ENCODE data around the gene HIVEP3.

The HIVEP3 gene

GRCh38 chr1:41711581-41711980 is 207.1 kb downstream of the HIVEP3 start:
- H2BK5ac ChIP-seq (ENCODE audit: low read length) = no peak overlapping the region
- H3K9ac ChIP-seq (ENCODE audit: low read length) = no peak overlapping the region
- no peak overlapping the region for H4K8ac ChIP-seq (ENCODE audit: low read depth, low read length)
- peaks cover 2% of the 10 kb centered on the region for H3K4me1 ChIP-seq (ENCODE audit: control insufficient read depth, low read depth, low read length)
- H3K56ac ChIP-seq (ENCODE audit: low read length) = no peak overlapping the region
- H2AK5ac ChIP-seq (ENCODE audit: low read length) = no peak overlapping the region
- no peak overlapping the region for H3K27ac ChIP-seq (ENCODE audit: low read depth, low read length)
- no peak for DNase-seq
- no CpG with 5 or more reads among the region's 12 CpGs for WGBS (ENCODE audit: extremely low coverage, insufficient coverage, low lambda C conversion rate)
- H3K27me3 ChIP-seq (ENCODE audit: insufficient read depth, low read length, poor library complexity) = no peaks in the 10 kb centered on the region
- H4K5ac ChIP-seq (ENCODE audit: low read length) = no peak overlapping the region
- no peak overlapping the region for H3K18ac ChIP-seq (ENCODE audit: low read length)
- no peaks in the 10 kb centered on the region for H3K36me3 ChIP-seq (ENCODE audit: control insufficient read depth, insufficient read depth, low read length)
- H3K4ac ChIP-seq (ENCODE audit: low read depth, low read length) = no peak overlapping the region
- no peak overlapping the region for H3K4me3 ChIP-seq (ENCODE audit: low read length)
- H3K23ac ChIP-seq (ENCODE audit: low read length) = no peak overlapping the region
- H3K4me2 ChIP-seq (ENCODE audit: low read length) = no peak overlapping the region
- H2BK15ac ChIP-seq (replicated peaks; ENCODE audit: low read depth) = no peak overlapping the region
- H3K79me1 ChIP-seq (ENCODE audit: low read length) = no peaks in the 10 kb centered on the region
- no peak overlapping the region for H2BK120ac ChIP-seq (ENCODE audit: low read depth, low read length)
- no peaks in the 10 kb centered on the region for H3K79me2 ChIP-seq (ENCODE audit: control insufficient read depth, insufficient read depth, low read length)

DNA sequence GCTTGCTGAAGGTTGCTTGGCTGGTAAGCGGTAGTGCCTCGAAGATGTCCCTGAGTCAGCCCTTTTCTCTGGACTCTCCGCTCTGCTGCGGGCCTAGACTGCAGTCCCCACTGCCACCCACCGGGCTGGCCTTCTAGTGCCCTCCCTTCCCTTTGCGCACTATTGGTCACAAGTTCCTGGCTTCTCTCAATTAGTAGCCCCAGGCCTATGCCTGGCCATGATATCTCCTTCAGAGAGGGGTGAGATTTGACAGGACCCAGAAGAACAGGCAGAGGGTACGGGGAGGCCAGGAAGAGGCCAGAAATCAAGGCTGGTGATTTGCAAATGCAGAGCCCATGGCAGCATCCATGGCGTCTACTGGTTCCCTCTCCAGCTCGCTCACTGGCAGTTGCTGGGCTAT is 207.7 kb downstream of the HIVEP3 start:
- Histone ChIP-seq H3K4ac (ENCODE audit: low read depth, low read length) (no peak overlapping the region), H3K27me3 (ENCODE audit: insufficient read depth, low read length, poor library complexity) (no peaks in the 10 kb centered on the region), H4K5ac (ENCODE audit: low read length) (no peak overlapping the region), H3K4me2 (ENCODE audit: low read length) (no peak overlapping the region), H3K23ac (ENCODE audit: low read length) (no peak overlapping the region), H3K56ac (ENCODE audit: low read length) (no peak overlapping the region), H3K18ac (ENCODE audit: low read length) (no peak overlapping the region), H3K36me3 (ENCODE audit: control insufficient read depth, insufficient read depth, low read length) (no peaks in the 10 kb centered on the region), H2BK5ac (ENCODE audit: low read length) (no peak overlapping the region), H3K79me1 (ENCODE audit: low read length) (no peaks in the 10 kb centered on the region), H3K27ac (ENCODE audit: low read depth, low read length) (no peak overlapping the region), H3K9ac (ENCODE audit: low read length) (no peak overlapping the region), H3K4me3 (ENCODE audit: low read length) (no peak overlapping the region), H2BK15ac (replicated peaks; ENCODE audit: low read depth) (no peak overlapping the region), H3K4me1 (ENCODE audit: control insufficient read depth, low read depth, low read length) (peaks cover 2% of the 10 kb centered on the region), H4K8ac (ENCODE audit: low read depth, low read length) (no peak overlapping the region), H2AK5ac (ENCODE audit: low read length) (no peak overlapping the region), H2BK120ac (ENCODE audit: low read depth, low read length) (no peak overlapping the region), H3K79me2 (ENCODE audit: control insufficient read depth, insufficient read depth, low read length) (no peaks in the 10 kb centered on the region)
- no peak for DNase-seq
- WGBS (ENCODE audit: extremely low coverage, insufficient coverage, low lambda C conversion rate) = no CpG with 5 or more reads among the region's 9 CpGs

- no peak overlapping the region for H2BK5ac ChIP-seq (ENCODE audit: low read length)
- no peaks in the 10 kb centered on the region for H3K79me2 ChIP-seq (ENCODE audit: control insufficient read depth, insufficient read depth, low read length)
- H3K79me1 ChIP-seq (ENCODE audit: low read length) = no peaks in the 10 kb centered on the region
- H3K4me3 ChIP-seq (ENCODE audit: low read length) = no peak overlapping the region
- H4K5ac ChIP-seq (ENCODE audit: low read length) = no peak overlapping the region
- no peak overlapping the region for H3K4me2 ChIP-seq (ENCODE audit: low read length)
- no peak overlapping the region for H2BK120ac ChIP-seq (ENCODE audit: low read depth, low read length)
- no peak for DNase-seq
- H2AK5ac ChIP-seq (ENCODE audit: low read length) = no peak overlapping the region
- H3K56ac ChIP-seq (ENCODE audit: low read length) = no peak overlapping the region
- H3K27ac ChIP-seq (ENCODE audit: low read depth, low read length) = no peak overlapping the region
- H2BK15ac ChIP-seq (replicated peaks; ENCODE audit: low read depth) = no peak overlapping the region
- H4K8ac ChIP-seq (ENCODE audit: low read depth, low read length) = no peak overlapping the region
- no CpG with 5 or more reads among the region's 4 CpGs for WGBS (ENCODE audit: extremely low coverage, insufficient coverage, low lambda C conversion rate)
- H3K36me3 ChIP-seq (ENCODE audit: control insufficient read depth, insufficient read depth, low read length) = no peaks in the 10 kb centered on the region
- H3K4ac ChIP-seq (ENCODE audit: low read depth, low read length) = no peak overlapping the region
- H3K18ac ChIP-seq (ENCODE audit: low read length) = no peak overlapping the region
- no peak overlapping the region for H3K9ac ChIP-seq (ENCODE audit: low read length)
- H3K4me1 ChIP-seq (ENCODE audit: control insufficient read depth, low read depth, low read length) = peaks cover 2% of the 10 kb centered on the region
- H3K27me3 ChIP-seq (ENCODE audit: insufficient read depth, low read length, poor library complexity) = no peaks in the 10 kb centered on the region
- no peak overlapping the region for H3K23ac ChIP-seq (ENCODE audit: low read length)
Measured at GRCh38 chr1:41709873-41710272, 208.8 kb downstream of the HIVEP3 start.

DNA sequence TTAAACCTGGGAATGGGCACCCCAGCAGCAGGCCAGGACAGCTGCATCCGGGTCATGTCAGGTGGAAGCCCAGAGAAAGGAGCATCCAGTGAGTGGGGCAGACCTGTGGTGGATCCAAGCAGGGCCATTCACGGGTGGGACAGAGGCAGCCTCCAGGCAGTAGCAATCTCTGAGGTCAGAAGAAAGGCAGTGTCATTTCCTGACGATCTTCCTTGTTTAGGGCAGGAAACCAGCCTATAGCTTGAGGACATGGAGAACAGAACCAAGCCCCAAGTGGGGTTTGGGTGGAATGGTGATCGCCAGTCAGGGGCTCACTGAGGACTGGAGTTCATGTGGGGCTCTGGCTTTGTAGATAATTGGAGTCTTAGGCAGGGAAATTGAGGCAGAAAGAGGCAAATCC is 209.4 kb downstream of the HIVEP3 start:
- Histone ChIP-seq H3K23ac (ENCODE audit: low read length) (no peak overlapping the region), H4K5ac (ENCODE audit: low read length) (no peak overlapping the region), H2BK120ac (ENCODE audit: low read depth, low read length) (no peak overlapping the region), H3K4me3 (ENCODE audit: low read length) (no peak overlapping the region), H3K56ac (ENCODE audit: low read length) (no peak overlapping the region), H3K4ac (ENCODE audit: low read depth, low read length) (no peak overlapping the region), H3K27ac (ENCODE audit: low read depth, low read length) (no peak overlapping the region), H3K27me3 (ENCODE audit: insufficient read depth, low read length, poor library complexity) (no peaks in the 10 kb centered on the region), H4K8ac (ENCODE audit: low read depth, low read length) (no peak overlapping the region), H3K36me3 (ENCODE audit: control insufficient read depth, insufficient read depth, low read length) (no peaks in the 10 kb centered on the region), H3K4me1 (ENCODE audit: control insufficient read depth, low read depth, low read length) (peaks cover 2% of the 10 kb centered on the region), H3K18ac (ENCODE audit: low read length) (no peak overlapping the region), H3K79me1 (ENCODE audit: low read length) (no peaks in the 10 kb centered on the region), H2BK15ac (replicated peaks; ENCODE audit: low read depth) (no peak overlapping the region), H2BK5ac (ENCODE audit: low read length) (no peak overlapping the region), H3K9ac (ENCODE audit: low read length) (no peak overlapping the region), H3K79me2 (ENCODE audit: control insufficient read depth, insufficient read depth, low read length) (no peaks in the 10 kb centered on the region), H2AK5ac (ENCODE audit: low read length) (no peak overlapping the region), H3K4me2 (ENCODE audit: low read length) (no peak overlapping the region)
- DNase-seq = no peak
- WGBS (ENCODE audit: extremely low coverage, insufficient coverage, low lambda C conversion rate) = no CpG with 5 or more reads among the region's 4 CpGs

GRCh38 chr1:41708332-41708731 is 210.4 kb downstream of the HIVEP3 start:
- Histone ChIP-seq H2BK5ac (ENCODE audit: low read length) (no peak overlapping the region), H3K4me3 (ENCODE audit: low read length) (no peak overlapping the region), H2BK15ac (replicated peaks; ENCODE audit: low read depth) (no peak overlapping the region), H3K56ac (ENCODE audit: low read length) (no peak overlapping the region), H4K5ac (ENCODE audit: low read length) (no peak overlapping the region), H3K36me3 (ENCODE audit: control insufficient read depth, insufficient read depth, low read length) (no peaks in the 10 kb centered on the region), H3K18ac (ENCODE audit: low read length) (no peak overlapping the region), H3K9ac (ENCODE audit: low read length) (no peak overlapping the region), H3K27ac (ENCODE audit: low read depth, low read length) (no peak overlapping the region), H3K79me2 (ENCODE audit: control insufficient read depth, insufficient read depth, low read length) (no peaks in the 10 kb centered on the region), H3K79me1 (ENCODE audit: low read length) (no peaks in the 10 kb centered on the region), H3K4me1 (ENCODE audit: control insufficient read depth, low read depth, low read length) (no peaks in the 10 kb centered on the region), H2AK5ac (ENCODE audit: low read length) (no peak overlapping the region), H3K23ac (ENCODE audit: low read length) (no peak overlapping the region), H2BK120ac (ENCODE audit: low read depth, low read length) (no peak overlapping the region), H3K27me3 (ENCODE audit: insufficient read depth, low read length, poor library complexity) (no peaks in the 10 kb centered on the region), H3K4ac (ENCODE audit: low read depth, low read length) (no peak overlapping the region), H3K4me2 (ENCODE audit: low read length) (no peak overlapping the region), H4K8ac (ENCODE audit: low read depth, low read length) (no peak overlapping the region)
- no peak for DNase-seq
- no CpG with 5 or more reads among the region's 2 CpGs for WGBS (ENCODE audit: extremely low coverage, insufficient coverage, low lambda C conversion rate)

DNA sequence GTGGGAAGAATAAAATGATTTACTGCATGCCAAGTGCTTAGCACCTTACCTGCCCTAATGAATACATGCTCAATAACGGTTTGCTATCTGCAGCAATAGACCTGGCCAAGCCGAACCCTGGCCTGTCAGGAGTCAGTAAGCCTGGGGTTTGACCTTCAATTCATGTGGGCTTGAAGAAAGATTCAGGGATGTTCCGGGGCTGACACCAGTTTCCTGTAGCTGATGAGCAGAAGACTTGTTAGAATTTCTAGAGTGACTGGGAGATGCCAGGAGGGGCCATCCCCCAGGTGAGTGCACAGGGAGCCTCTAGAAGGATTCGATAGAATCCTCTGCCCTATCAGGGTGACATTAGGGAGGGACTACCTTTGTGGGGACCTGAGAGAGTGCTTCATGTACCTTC is 210.9 kb downstream of the HIVEP3 start:
- WGBS (ENCODE audit: extremely low coverage, insufficient coverage, low lambda C conversion rate) = no CpG with 5 or more reads among the region's 4 CpGs

More for the DNA sequence above, 210.9 kb downstream of the HIVEP3 start:
- Histone ChIP-seq H3K23ac (ENCODE audit: low read length) (no peak overlapping the region), H3K4me3 (ENCODE audit: low read length) (no peak overlapping the region), H3K27ac (ENCODE audit: low read depth, low read length) (no peak overlapping the region), H3K18ac (ENCODE audit: low read length) (no peak overlapping the region), H2AK5ac (ENCODE audit: low read length) (no peak overlapping the region), H2BK15ac (replicated peaks; ENCODE audit: low read depth) (no peak overlapping the region), H3K79me2 (ENCODE audit: control insufficient read depth, insufficient read depth, low read length) (no peaks in the 10 kb centered on the region), H3K4ac (ENCODE audit: low read depth, low read length) (no peak overlapping the region), H3K4me1 (ENCODE audit: control insufficient read depth, low read depth, low read length) (no peaks in the 10 kb centered on the region), H3K79me1 (ENCODE audit: low read length) (no peaks in the 10 kb centered on the region), H3K36me3 (ENCODE audit: control insufficient read depth, insufficient read depth, low read length) (no peaks in the 10 kb centered on the region), H3K56ac (ENCODE audit: low read length) (no peak overlapping the region), H3K4me2 (ENCODE audit: low read length) (no peak overlapping the region), H2BK5ac (ENCODE audit: low read length) (no peak overlapping the region), H3K27me3 (ENCODE audit: insufficient read depth, low read length, poor library complexity) (no peaks in the 10 kb centered on the region), H2BK120ac (ENCODE audit: low read depth, low read length) (no peak overlapping the region), H4K8ac (ENCODE audit: low read depth, low read length) (no peak overlapping the region), H3K9ac (ENCODE audit: low read length) (no peak overlapping the region), H4K5ac (ENCODE audit: low read length) (no peak overlapping the region)
- DNase-seq = no peak
